LNCaP clone FGC (cell line): ENCODE measurements around the gene PRR32.
"Not testable (repeated sequence)": the region's sequence is repeated elsewhere in the genome, so short reads cannot be mapped to it uniquely, and the experiment has no call there.

Experiments
- DNase-seq: peaks from one replicate; pipeline ENCODE4 v3.0.0-alpha.2; 2011; ENCODE audit warnings: low read depth
- H3K4me3 ChIP-seq: 2 replicates; pipeline ENCODE4 v1.5.1; 2011; ENCODE audit warnings: mild to moderate bottlenecking, low read depth, low read length, control low read depth
- CTCF ChIP-seq: IDR thresholded peaks from 2 replicates; pipeline ENCODE4 v1.5.1; 2012; ENCODE audit warnings: mild to moderate bottlenecking; ENCODE audit not compliant: control insufficient read depth, insufficient read depth; ENCODE audit errors: extremely low read depth

PRR32 gene, protein sequence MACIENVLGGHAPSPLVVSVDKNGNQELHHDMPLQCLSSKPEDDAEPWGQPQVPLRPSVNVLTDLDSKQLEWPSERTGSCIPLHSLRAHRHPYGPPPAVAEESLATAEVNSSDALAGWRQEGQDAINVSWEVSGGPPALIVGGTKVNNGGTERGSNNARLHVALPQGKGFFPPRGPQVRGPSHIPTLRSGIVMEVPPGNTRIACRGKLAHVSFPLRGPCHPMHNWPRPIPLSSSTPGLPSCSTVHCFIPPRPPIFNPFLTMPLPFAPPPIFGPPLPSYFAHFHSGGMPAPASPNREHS

GRCh38 chrX:126819429-126819828 is at the start of gene PRR32:
TSS of gene PRR32 (plus strand) at chrX:126819729. CDS start at chrX:126819844, 115 bp downstream.
- DNase-seq, result no peak
- no peak for TF ChIP-seq CTCF
- H3K4me3 ChIP-seq, result no peak within 1 kb of the TSS

GRCh38 chrX:126770179-126770578 is 49.4 kb upstream of the PRR32 start:
- no peak for DNase-seq
- no peak overlapping the region for H3K4me3 ChIP-seq
- peak; percentile 63 for TF ChIP-seq CTCF

- H3K4me3 ChIP-seq, result no peak overlapping the region
- DNase-seq, result no peak
- no peak for TF ChIP-seq CTCF
Observed at GRCh38 chrX:126785539-126785938, 34.0 kb upstream of the PRR32 start.

DNA sequence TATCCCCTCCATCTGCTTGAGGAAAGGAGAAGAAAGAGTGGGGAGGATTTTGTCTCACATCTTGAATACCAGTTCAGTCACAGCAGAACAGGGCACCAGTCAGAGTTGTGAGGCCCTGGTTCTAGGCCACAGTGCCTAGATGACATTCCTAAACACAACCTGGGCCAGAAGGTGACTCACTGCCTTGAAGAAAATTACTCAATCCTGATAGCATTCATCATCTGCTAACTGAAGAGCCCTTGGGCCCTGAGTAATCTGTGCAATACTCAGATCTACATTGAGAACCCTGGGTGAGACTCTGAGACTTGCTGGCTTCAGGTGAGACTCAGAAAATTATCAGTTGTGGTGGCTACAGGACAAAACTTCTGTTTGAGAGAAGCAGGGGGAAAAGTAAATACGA is 20.5 kb upstream of the PRR32 start:
- no peak overlapping the region for H3K4me3 ChIP-seq
- DNase-seq, result no peak
- no peak for TF ChIP-seq CTCF

DNA sequence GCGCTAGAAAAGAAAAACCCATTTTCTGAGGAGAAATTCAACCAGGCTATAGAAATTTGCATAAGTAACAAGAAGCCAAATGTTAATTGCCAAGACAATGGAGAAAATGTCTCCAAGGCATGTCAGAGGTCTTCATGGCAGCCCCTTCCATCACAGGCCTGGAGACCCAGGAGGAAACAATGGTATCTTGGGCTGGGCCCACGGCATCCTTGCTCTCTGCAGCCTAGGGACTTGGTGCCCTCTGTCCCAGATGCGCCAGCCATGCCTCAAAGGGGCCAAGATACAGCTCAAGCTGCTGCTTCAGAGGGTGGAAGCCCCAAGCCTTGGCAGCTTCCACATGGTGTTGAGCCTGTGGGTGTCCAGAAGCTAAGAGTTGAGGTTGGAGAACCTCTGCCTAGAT is 12.7 kb upstream of the PRR32 start:
- DNase-seq, H3K4me3 ChIP-seq: not testable (repeated sequence)

- no peak for DNase-seq
Observed at GRCh38 chrX:126815806-126816205, 3.7 kb upstream of the PRR32 start.

DNA sequence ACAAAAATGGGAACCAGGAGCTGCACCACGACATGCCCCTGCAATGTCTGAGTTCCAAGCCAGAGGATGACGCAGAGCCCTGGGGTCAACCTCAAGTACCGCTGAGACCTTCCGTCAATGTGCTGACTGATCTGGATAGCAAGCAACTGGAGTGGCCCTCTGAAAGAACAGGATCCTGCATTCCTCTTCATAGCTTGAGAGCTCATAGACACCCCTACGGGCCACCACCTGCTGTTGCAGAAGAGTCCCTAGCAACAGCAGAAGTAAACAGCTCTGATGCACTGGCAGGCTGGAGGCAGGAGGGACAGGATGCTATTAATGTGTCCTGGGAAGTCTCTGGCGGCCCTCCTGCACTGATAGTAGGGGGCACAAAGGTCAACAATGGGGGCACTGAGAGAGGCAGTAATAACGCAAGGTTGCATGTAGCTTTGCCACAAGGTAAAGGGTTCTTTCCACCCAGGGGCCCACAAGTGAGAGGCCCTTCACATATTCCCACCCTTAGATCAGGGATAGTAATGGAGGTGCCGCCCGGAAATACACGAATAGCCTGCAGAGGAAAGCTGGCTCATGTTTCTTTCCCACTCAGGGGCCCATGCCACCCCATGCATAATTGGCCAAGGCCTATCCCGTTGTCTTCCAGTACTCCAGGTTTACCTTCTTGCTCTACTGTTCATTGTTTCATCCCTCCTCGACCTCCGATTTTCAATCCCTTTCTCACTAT is 1.3 kb downstream of the PRR32 start:
- DNase-seq, result no peak
- no peak for TF ChIP-seq CTCF
- H3K4me3 ChIP-seq, result no peak overlapping the region

More at GRCh38 chrX:126815806-126816205, 3.7 kb upstream of the PRR32 start:
- TF ChIP-seq CTCF, result no peak
- no peak overlapping the region for H3K4me3 ChIP-seq
